Activated CD8-positive, alpha-beta T cell treated with anti-CD3 and anti-CD28 coated beads, Interleukin-2, amount 10 ng/mL, durations not matched to agents 7 days and 5 days (primary cell): ENCODE data around the gene ESR1. TPM values are rescaled to one million over a fixed set of nuclear protein-coding genes. Genes with fewer than 3 reads are reported as not detected.
"Not testable (repeated sequence)": the region's sequence is repeated elsewhere in the genome, so short reads cannot be mapped to it uniquely, and the experiment has no call there.

Experiments
- ATAC-seq: fragments of 150-1000 bp; cut with Tn5 transposase; one replicate; pipeline ENCODE4 v1.10.0; 2021; ENCODE audit warnings: moderate library complexity
- CTCF ChIA-PET: fragments of 350-600 bp; sonication (Branson Sonifier 250); formaldehyde crosslinking; loops from one replicate; lab custom pipeline; 2021; ENCODE audit warnings: antibody characterized with exemption; lab: Charles Lee
- POLR2A ChIA-PET: fragments of 350-600 bp; sonication (Branson Sonifier 250); formaldehyde crosslinking; loops from one replicate; lab custom pipeline; 2021; ENCODE audit warnings: antibody characterized with exemption; lab: Charles Lee
- DNase-seq: peaks from one replicate; pipeline ENCODE4 v3.0.0-alpha.2; 2020
- H3K27ac Mint-ChIP-seq: one replicate; pipeline ENCODE4 v1.8.0; 2021; ENCODE audit warnings: mild to moderate bottlenecking, mixed read lengths
- H3K27me3 Mint-ChIP-seq: one replicate; pipeline ENCODE4 v1.8.0; 2021; ENCODE audit warnings: low read depth, mixed read lengths
- H3K36me3 Mint-ChIP-seq: one replicate; pipeline ENCODE4 v1.8.0; 2021; ENCODE audit warnings: low read depth, mixed read lengths
- H3K4me1 Mint-ChIP-seq: one replicate; pipeline ENCODE4 v1.8.0; 2021; ENCODE audit warnings: low read depth, mixed read lengths
- H3K4me3 Mint-ChIP-seq: one replicate; pipeline ENCODE4 v1.8.0; 2021; ENCODE audit warnings: mild to moderate bottlenecking, mixed read lengths
- H3K9me3 Mint-ChIP-seq: one replicate; pipeline ENCODE4 v1.8.0; 2022; ENCODE audit warnings: mixed read lengths; ENCODE audit not compliant: insufficient read depth
- total RNA-seq, 2 experiments: library from RNA; stranded (reverse); gene quantifications; one replicate each; pipeline ENCODE4 v1.2.3, GENCODE V29; 2021

ESR1 gene
- total RNA-seq, 2 experiments from 2014 or later = 0.47 to 0.71 TPM

GRCh38 chr6:152068622-152069261 is 261.3 kb downstream of the ESR1 start:
- DNase-seq (no peak), ATAC-seq (no peak)
- H3K4me3 Mint-ChIP-seq = no peak overlapping the region
- CTCF ChIA-PET = no interaction called here
- H3K27me3 Mint-ChIP-seq = peaks cover 6% of the 10 kb centered on the region
- POLR2A ChIA-PET = interaction anchor here (1.3 kb wide), 1 partner anchor 10 kb away, joined by 4 read pairs; no protein-coding TSS in a partner anchor
- H3K36me3 Mint-ChIP-seq = no peaks in the 10 kb centered on the region
- H3K9me3 Mint-ChIP-seq = no peaks in the 10 kb centered on the region
- H3K4me1 Mint-ChIP-seq = no peaks in the 10 kb centered on the region
- H3K27ac Mint-ChIP-seq = no peak overlapping the region

DNA sequence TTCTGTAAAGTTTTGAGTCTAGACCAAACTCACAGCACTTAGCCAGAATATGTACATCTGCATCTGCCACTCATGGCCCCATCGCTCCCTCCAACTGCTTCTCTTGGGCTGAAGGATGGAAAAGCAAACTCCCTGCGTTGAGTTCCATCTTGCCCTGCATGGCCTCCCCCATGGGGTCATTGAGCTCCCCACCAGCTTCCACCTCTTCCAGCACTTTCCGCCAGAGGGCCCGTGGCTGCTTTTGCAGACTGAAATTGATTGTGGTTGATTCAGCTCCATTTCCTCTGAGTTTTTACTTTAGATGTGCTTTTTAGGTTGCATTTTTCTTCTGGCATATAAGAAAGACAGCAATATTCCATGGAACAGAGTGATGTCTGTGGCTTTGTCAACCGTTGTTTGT is 263.1 kb downstream of the ESR1 start:
- CTCF ChIA-PET = no interaction called here
- H3K36me3 Mint-ChIP-seq = no peaks in the 10 kb centered on the region
- H3K27ac Mint-ChIP-seq = no peak overlapping the region
- peaks cover 4% of the 10 kb centered on the region for H3K9me3 Mint-ChIP-seq
- no peak for DNase-seq
- H3K4me3 Mint-ChIP-seq = no peak overlapping the region
- POLR2A ChIA-PET = interaction anchor here (0.6 kb wide), 1 partner anchor 123 kb away, joined by 5 read pairs; no protein-coding TSS in a partner anchor
- peaks cover 6% of the 10 kb centered on the region for H3K27me3 Mint-ChIP-seq
- no peaks in the 10 kb centered on the region for H3K4me1 Mint-ChIP-seq
- no peak for ATAC-seq

GRCh38 chr6:152071318-152071717 is 263.8 kb downstream of the ESR1 start:
- Mint-ChIP-seq H3K27ac (no peak overlapping the region), H3K4me1 (no peaks in the 10 kb centered on the region), H3K27me3 (peaks cover 6% of the 10 kb centered on the region), H3K4me3 (no peak overlapping the region), H3K9me3 (peaks cover 4% of the 10 kb centered on the region), H3K36me3 (no peaks in the 10 kb centered on the region)
- ChIA-PET POLR2A (no interaction called here), CTCF (no interaction called here)
- ATAC-seq (no peak), DNase-seq (no peak)

GRCh38 chr6:152071843-152072242 is 264.4 kb downstream of the ESR1 start:
- peaks cover 4% of the 10 kb centered on the region for H3K9me3 Mint-ChIP-seq
- CTCF ChIA-PET = no interaction called here
- POLR2A ChIA-PET = no interaction called here
- DNase-seq (no peak), ATAC-seq (no peak)
- no peaks in the 10 kb centered on the region for H3K4me1 Mint-ChIP-seq
- H3K36me3 Mint-ChIP-seq = no peaks in the 10 kb centered on the region
- no peak overlapping the region for H3K4me3 Mint-ChIP-seq
- no peak overlapping the region for H3K27ac Mint-ChIP-seq
- peaks cover 6% of the 10 kb centered on the region for H3K27me3 Mint-ChIP-seq

DNA sequence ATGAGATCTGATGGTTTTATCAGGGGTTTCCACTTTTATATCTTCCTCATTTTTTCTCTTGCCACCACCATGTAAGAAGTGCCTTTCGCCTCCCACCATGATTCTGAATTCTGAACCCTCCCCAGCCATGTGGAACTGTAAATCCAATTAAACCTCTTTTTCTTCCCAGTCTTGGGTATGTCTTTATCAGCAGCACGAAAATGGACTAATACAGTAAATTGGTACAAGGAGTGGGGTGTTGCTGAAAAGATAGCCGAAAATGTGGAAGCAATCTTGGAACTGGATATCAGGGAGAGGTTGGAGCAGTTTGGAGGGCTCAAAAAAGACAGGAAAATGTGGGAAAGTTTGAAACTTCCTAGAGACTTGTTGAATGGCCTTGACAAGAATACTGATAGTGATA is 268.8 kb downstream of the ESR1 start:
- H3K4me3 Mint-ChIP-seq, POLR2A ChIA-PET, H3K9me3 Mint-ChIP-seq, H3K27ac Mint-ChIP-seq, CTCF ChIA-PET, H3K36me3 Mint-ChIP-seq, H3K4me1 Mint-ChIP-seq, DNase-seq, ATAC-seq, H3K27me3 Mint-ChIP-seq: not testable (repeated sequence)

- CTCF ChIA-PET = no interaction called here
- no peak for DNase-seq
- POLR2A ChIA-PET = no interaction called here
- H3K27ac Mint-ChIP-seq = no peak overlapping the region
- peaks cover 6% of the 10 kb centered on the region for H3K27me3 Mint-ChIP-seq
- no peaks in the 10 kb centered on the region for H3K4me1 Mint-ChIP-seq
- peaks cover 4% of the 10 kb centered on the region for H3K9me3 Mint-ChIP-seq
- H3K36me3 Mint-ChIP-seq = no peaks in the 10 kb centered on the region
- H3K4me3 Mint-ChIP-seq = no peak overlapping the region
- no peak for ATAC-seq
Measured at GRCh38 chr6:152078001-152078400, 270.5 kb downstream of the ESR1 start.

DNA sequence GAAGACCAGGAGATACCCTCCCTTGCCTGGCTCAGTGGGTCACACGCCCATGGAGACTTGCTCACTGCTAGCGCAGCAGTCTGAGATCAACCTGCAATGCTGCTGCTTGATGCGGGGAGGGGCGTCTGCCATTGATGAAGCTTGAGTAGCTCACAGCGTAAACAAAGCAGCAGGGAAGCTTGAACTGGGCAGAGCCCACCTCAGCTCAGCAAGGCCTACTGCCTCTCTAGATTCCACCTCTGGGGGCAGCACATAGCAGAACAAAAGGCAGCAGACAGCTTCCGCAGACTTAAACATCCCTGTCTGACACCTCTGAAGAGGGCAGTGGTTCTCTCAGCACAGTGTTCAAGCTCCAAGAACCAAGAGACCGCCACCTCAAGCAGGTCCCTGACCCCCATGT is 271.3 kb downstream of the ESR1 start:
- ATAC-seq (no peak), DNase-seq (no peak)
- Mint-ChIP-seq H3K27ac (no peak overlapping the region), H3K4me1 (no peaks in the 10 kb centered on the region), H3K4me3 (no peak overlapping the region), H3K9me3 (peaks cover 4% of the 10 kb centered on the region), H3K27me3 (peaks cover 6% of the 10 kb centered on the region), H3K36me3 (no peaks in the 10 kb centered on the region)
- ChIA-PET POLR2A (interaction anchor here (0.6 kb wide), 1 partner anchor 10 kb away, joined by 4 read pairs; no protein-coding TSS in a partner anchor), CTCF (no interaction called here)

DNA sequence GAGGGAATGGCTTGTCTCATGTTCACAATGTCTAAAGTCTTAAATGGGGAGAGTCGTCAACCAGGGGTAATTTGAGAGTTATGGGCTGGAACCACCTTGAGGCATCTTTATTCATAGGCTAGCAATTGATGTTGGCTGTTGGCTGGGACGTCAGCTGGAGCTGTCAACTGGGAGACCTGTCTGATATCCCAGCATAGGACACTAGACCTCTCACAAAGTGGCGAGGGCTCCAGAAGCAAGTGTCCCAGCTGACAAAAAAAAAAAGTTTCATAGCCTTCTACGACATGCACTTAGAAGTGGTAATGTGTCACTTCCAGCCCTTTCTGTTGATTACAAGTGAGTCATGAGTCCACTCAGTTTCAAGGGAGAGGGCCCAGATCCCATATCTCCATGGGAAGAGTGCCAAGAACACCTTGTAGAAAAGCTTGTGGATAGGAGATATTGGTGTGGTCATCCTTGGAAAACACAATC is 278.0 kb downstream of the ESR1 start:
- CTCF ChIA-PET = no interaction called here
- DNase-seq = no peak
- H3K9me3 Mint-ChIP-seq = no peaks in the 10 kb centered on the region
- ATAC-seq = no peak
- POLR2A ChIA-PET = no interaction called here
- peaks cover 14% of the 10 kb centered on the region for H3K27me3 Mint-ChIP-seq
- no peaks in the 10 kb centered on the region for H3K4me1 Mint-ChIP-seq
- no peak overlapping the region for H3K4me3 Mint-ChIP-seq
- no peaks in the 10 kb centered on the region for H3K36me3 Mint-ChIP-seq
- no peak overlapping the region for H3K27ac Mint-ChIP-seq

- no peak overlapping the region for H3K4me3 Mint-ChIP-seq
- H3K27ac Mint-ChIP-seq = no peak overlapping the region
- no peaks in the 10 kb centered on the region for H3K9me3 Mint-ChIP-seq
- no peak for ATAC-seq
- DNase-seq = no peak
- peaks cover 9% of the 10 kb centered on the region for H3K27me3 Mint-ChIP-seq
- CTCF ChIA-PET = no interaction called here
- no peaks in the 10 kb centered on the region for H3K36me3 Mint-ChIP-seq
- no peaks in the 10 kb centered on the region for H3K4me1 Mint-ChIP-seq
- POLR2A ChIA-PET = no interaction called here
Measured at GRCh38 chr6:152086223-152086873, 278.9 kb downstream of the ESR1 start.

GRCh38 chr6:152087096-152087495 is 279.6 kb downstream of the ESR1 start:
- CTCF ChIA-PET = no interaction called here
- Mint-ChIP-seq H3K4me1 (no peaks in the 10 kb centered on the region), H3K36me3 (no peaks in the 10 kb centered on the region), H3K27me3 (peaks cover 8% of the 10 kb centered on the region), H3K9me3 (no peaks in the 10 kb centered on the region), H3K4me3 (no peak overlapping the region), H3K27ac (no peak overlapping the region)
- ATAC-seq (no peak), DNase-seq (no peak)
- POLR2A ChIA-PET = no interaction called here

DNA sequence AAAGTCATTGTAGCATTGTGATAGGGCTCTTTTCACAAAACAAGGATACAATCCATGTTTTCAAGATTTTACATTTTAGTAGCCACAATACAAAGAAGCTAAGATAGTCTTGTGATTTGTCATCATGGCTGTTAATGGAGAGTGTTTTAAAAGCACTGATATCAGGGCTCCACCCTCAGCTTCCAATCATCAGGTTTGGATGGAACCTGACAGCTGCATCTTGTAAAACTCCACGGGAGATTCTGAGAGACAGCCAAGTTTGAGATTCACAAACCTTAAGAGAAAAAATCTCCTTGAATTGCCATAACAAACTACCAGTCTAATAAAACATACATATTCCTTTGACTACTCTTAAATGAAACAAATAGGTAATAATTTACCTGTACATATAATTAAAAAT is 280.2 kb downstream of the ESR1 start:
- H3K36me3 Mint-ChIP-seq = no peaks in the 10 kb centered on the region
- no peak for ATAC-seq
- no peak overlapping the region for H3K4me3 Mint-ChIP-seq
- ChIA-PET POLR2A (no interaction called here), CTCF (no interaction called here)
- no peak overlapping the region for H3K27ac Mint-ChIP-seq
- no peaks in the 10 kb centered on the region for H3K9me3 Mint-ChIP-seq
- no peak for DNase-seq
- no peaks in the 10 kb centered on the region for H3K4me1 Mint-ChIP-seq
- H3K27me3 Mint-ChIP-seq = peaks cover 8% of the 10 kb centered on the region

DNA sequence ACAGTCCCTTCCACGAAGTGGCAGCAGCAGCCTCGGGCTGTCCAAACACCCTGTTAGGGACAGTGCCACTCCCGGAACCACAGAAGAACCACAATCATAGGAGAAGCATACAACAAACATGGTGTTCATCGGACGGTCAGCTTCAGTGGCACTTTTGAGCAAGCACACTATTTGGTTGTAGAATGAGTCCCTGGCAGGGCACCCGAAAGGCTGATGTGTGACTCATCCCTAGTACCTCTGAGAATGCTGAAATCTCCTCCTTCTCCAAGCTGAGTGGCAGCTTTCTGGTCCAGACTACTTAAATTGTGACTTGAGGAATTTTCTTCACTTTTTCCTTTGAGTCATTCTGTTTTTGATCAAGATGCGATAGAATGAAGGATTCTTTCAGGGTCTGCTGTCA is 282.5 kb downstream of the ESR1 start:
- no peak for ATAC-seq

More for the DNA sequence above, 282.5 kb downstream of the ESR1 start:
- DNase-seq = no peak
- Mint-ChIP-seq H3K27ac (no peak overlapping the region), H3K4me1 (no peaks in the 10 kb centered on the region), H3K27me3 (peaks cover 8% of the 10 kb centered on the region), H3K4me3 (no peak overlapping the region), H3K36me3 (no peaks in the 10 kb centered on the region), H3K9me3 (no peaks in the 10 kb centered on the region)
- POLR2A ChIA-PET = no interaction called here
- CTCF ChIA-PET = no interaction called here
